ENCODE results near the gene ANXA11.
"Not testable (repeated sequence)": the region's sequence is repeated elsewhere in the genome, so short reads cannot be mapped to it uniquely, and the experiment has no call there.

DNA sequence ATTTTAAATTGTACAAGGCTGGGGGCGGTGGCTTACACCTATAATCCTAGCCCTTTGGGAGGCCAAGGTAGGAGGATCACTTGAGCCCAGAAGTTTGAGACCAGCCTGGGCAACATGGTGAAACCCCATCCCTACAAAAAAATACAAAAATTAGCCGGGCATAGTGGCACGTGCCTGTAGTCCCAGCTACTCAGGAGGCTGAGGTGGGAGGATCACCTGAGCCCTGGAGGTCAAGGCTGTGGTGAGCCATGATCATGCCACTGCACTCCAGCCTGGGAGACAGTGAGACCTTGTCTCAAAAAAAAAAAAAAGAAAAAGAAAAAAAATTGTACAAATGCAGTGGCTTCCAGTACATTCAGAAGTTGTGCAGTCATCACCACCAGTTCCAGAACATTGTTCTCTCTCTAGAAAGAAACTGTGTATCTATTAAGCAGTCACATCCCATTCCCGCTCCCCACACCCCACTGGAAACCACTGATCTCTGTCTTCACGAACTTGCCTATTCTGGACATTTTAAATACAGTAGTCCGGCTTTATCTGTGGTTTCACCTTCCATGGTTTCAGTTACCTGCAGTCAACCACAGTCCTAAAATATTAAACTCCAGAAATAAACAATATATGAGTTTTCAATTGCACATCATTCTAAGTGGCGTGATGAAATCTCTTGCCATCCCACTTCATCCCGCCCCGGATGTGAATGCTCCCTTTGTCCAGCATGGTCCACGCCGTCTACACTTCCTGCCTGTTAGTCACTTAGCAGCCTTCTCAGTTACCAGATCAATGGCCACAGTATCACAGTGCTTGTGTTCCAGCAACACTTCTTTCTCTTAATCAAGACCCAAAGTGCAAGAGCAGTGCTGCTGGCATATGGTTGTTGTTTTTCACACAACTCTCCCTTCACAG lies 59.7 kb downstream of the ANXA11 start:
- TF ChIP-seq EZH2 (IDR thresholded peaks at IDR 0.05; ENCODE audit: borderline replicate concordance, low read length): not testable (repeated sequence)
- TF ChIP-seq, protein P1, sequence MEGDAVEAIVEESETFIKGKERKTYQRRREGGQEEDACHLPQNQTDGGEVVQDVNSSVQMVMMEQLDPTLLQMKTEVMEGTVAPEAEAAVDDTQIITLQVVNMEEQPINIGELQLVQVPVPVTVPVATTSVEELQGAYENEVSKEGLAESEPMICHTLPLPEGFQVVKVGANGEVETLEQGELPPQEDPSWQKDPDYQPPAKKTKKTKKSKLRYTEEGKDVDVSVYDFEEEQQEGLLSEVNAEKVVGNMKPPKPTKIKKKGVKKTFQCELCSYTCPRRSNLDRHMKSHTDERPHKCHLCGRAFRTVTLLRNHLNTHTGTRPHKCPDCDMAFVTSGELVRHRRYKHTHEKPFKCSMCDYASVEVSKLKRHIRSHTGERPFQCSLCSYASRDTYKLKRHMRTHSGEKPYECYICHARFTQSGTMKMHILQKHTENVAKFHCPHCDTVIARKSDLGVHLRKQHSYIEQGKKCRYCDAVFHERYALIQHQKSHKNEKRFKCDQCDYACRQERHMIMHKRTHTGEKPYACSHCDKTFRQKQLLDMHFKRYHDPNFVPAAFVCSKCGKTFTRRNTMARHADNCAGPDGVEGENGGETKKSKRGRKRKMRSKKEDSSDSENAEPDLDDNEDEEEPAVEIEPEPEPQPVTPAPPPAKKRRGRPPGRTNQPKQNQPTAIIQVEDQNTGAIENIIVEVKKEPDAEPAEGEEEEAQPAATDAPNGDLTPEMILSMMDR (conservative IDR thresholded peaks at IDR 0.05 in 1 of 2, IDR thresholded peaks at IDR 0.05 in 1 of 2; ENCODE audit: extremely low read depth in 1 of 2, insufficient read depth in 1 of 2, low read depth in 1 of 2, low read length in 2 of 2): not testable (repeated sequence)

All from mammary epithelial cell (primary cell).